Hippocampal formation (tissue), 2 donors: ENCODE data around the gene SUN5.
"Not testable (repeated sequence)": the region's sequence is repeated elsewhere in the genome, so short reads cannot be mapped to it uniquely, and the experiment has no call there.

Experiments
- DNase-seq, 2 donors: peaks; one replicate each; lab custom pipeline; 2025; lab: John Stamatoyannopoulos, UW

The SUN5 gene

DNA sequence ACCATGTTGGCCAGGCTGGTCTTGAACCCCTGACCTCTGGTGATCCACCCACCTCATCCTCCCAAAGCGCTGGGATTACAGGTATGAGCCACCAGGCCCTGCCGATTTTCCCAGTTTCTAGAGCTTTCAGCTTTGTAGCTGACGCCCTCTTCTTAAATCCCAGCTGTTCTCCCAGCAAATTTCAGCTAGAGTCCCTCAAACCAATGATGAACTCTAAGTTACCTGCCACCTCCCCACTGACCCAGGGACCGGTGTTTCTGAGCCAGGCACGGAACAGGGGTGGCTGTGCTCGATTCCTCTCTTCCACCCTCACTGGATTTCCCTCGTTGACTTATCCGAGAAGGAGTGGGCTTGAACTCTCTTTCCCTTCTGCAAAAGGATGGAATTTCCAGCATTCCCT is 39.1 kb downstream of the SUN5 start:
- DNase-seq: no peak

DNA sequence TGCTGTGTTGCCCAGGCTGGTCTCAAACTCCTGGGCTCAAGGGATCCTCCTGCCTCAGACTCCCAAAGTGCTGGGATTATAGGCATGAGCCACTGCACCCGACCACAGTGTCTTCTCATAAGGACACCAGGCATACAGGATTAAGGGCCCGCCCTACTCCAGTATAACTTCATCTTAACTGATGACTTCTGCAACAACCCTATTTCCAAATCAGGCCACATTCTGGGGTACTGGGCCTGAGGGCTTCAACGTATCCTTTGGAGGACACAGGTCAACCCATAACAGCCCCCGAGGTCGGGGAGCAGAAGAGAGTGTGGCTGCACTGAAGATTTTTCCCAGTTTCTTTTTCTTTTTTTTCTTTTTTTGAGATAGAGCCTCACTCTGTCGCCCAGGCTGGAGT is 39.7 kb downstream of the SUN5 start:
- DNase-seq: no peak

- DNase-seq: no peak
Observed at GRCh38 chr20:32963176-32963575, 41.1 kb downstream of the SUN5 start.

DNA sequence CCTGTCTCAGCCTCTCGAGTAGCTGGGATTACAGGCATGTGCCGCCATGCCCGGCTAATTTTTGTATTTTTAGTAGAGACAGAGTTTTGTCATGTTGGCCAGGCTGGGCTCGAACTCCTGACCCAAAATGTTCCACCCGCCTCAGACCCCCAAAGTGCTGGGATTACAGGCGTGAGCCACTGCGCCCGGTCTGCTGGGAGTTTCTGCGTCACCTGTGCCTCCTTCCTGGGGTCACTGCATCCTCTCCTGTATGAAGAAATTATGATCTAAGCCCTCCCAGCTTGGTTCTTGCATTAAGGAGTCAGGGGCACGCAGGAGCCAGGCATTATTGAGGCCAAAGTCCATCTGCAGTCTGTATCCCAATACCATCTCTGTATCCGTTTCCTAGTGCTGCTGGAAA is 41.6 kb downstream of the SUN5 start:
- DNase-seq: not testable (repeated sequence)

- DNase-seq: no peak
Observed at GRCh38 chr20:32962053-32962452, 42.2 kb downstream of the SUN5 start.

DNA sequence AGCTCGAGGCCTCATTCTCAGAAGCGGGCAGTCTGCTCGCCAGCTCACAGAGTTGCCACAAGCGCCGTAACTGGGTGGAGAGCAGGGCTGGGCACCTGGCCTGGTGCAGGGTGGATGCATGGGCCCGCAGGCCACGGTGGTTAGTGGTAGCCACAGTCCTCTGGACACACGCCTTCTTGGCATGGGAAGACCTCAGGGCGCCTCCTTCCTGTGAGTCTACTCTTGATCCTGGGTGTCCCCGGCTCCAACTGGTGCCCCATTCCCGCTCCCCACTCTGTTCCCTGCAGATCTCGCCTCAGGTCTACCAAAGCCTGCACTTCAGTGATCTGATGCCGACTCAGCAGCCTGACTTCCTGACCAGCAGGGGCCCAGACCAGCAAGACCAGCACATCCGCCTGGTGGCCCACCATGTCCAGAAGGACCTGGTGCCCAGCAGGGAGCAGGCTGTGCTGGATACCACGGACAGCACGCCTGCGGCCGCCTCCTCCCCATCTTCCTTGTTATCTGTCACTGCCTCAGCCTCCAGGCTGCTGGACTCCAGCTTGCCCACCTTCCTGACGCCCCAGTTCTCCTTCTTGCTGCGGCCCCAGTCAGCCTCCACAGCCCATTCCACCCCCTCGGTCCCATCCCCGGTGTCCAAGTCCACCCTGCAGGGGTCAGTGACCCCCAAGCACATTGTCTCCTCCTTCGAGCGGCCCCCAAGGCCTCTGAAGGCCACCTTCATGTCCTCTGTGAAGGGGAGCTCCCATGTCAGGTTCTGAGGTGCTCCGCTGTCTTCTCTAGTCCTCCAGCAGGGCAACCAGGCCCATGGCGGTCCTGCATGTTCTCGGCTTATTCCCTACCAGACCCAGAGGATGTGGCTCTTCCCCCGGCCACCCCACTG is 43.1 kb downstream of the SUN5 start:
- no peak for DNase-seq

GRCh38 chr20:32960222-32960518 is 44.1 kb downstream of the SUN5 start:
- no peak for DNase-seq

DNA sequence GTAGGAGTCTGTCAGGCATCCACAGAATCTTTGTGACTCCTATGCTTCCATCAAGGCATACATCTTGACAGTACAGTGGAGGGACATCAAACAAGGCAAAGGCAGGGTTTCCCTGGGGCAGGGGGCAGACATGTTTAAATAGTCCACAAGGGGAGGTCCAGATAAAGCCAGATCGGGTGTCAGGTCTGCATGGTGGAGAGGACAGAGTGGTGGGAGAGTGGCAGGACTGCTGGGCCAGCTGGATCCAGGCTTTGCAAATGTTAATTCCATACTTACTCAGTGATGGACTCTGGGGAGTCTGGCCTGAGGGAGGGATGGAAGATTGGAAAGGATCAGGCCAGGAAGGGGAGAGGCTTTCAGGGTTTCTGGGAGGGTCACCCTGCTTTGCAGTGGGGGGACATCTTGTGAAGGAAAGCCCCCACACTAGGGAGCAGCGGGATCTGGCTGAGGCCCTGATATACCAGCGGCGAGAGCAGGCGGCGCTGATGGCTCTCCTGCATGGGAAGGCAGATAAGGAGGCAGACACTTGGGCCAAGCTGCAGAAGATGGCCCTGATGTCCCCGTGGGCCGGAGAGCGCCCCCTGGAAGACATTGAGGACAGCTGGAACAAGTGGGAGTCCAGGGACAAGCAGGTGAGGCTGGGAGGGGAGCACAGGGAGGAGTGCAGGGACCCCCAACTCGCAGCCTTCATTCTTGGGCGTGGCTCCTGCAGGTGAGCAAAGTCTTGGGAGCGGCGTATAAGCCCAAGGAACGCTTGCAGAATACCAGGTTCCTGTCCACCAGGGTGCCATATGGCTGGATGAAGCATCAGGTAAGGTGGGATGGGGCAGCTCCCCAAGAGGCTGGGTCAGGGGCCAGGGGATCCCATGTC is 44.6 kb downstream of the SUN5 start:
- DNase-seq: no peak

- no peak for DNase-seq
Observed at GRCh38 chr20:32958574-32958973, 45.7 kb downstream of the SUN5 start.

DNA sequence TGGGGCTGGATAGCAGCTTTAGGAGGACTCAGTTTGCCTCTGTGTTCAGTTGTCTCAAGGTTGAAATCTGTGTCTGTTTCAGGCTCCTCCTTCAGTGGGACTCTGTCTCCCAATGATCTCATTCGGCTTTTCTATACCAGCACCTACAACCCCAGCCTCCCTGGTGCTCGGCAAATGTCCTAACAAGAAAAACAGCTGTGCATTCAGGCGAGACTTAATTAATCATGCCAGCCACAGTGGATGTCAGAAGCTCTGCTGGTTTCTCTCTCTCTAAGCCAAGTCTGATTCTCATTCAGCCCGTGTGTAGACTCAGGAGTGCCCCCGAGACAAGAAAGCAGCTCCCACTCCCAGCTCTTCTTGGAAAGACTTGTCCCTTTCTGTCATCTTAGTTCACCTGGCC is 46.8 kb downstream of the SUN5 start:
- no peak for DNase-seq

DNA sequence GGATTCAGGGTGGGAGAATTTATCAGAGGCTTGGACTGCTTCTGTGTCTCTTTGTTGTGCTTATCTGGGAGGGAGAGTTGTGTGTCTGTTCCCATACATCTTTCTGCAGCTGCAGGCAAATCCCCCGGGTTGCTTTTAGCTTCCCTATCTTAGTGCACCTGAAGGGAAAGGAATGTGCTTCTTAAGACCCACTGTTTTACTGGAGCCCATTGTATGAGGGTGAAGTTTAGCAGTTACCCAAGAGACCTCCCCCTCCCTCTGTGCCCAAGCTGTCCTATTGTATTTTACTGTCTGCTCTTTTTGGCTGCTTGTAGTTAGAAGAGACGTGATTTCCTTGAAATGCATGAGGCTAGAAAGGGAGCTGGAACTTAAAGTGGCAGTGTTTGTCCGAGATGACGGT is 53.7 kb downstream of the SUN5 start:
- DNase-seq: not testable (repeated sequence)

DNA sequence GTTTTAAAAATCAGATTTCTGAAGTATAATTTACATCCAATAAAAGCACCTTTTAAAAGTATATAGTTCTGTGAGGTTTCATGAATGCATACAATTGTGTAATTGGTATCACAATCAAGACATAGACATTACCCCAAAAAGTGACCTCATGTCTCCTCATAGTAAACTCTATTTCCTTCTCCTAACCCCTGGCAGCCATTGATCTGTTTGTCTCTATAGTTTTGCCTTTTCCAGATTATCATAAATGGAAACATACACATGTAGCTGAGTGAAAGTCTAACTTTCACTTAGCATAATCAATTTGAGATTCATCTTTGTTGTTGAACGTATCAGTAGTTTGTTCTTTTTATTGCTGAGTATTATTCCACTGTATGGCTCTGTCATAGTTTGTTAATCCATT is 57.6 kb downstream of the SUN5 start:
- DNase-seq: no peak

DNA sequence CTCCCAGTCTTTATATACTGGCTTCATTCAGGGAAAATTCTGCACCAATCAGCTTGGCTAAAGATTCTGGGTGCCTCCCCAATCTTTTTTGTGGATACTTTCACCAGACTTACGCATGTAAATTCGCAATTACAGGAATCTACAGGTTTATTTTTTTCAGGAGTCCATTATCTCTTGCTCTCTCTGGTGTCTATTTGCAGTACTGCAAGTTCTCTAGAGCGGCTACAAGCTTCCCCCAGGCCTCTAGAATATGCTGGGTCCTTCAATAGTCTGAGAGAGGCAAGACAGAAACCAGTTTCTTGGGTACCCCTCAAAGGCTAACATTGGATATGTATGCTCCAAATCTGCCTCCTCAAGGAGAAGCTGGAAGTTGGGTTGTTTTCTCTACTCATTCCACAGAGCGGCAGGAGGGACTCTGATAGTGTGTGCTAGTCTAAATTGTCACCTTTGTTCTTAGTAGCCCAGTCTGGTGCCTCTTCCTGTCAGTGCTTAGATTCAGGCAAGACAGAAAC is 58.5 kb downstream of the SUN5 start:
- DNase-seq: no peak

DNA sequence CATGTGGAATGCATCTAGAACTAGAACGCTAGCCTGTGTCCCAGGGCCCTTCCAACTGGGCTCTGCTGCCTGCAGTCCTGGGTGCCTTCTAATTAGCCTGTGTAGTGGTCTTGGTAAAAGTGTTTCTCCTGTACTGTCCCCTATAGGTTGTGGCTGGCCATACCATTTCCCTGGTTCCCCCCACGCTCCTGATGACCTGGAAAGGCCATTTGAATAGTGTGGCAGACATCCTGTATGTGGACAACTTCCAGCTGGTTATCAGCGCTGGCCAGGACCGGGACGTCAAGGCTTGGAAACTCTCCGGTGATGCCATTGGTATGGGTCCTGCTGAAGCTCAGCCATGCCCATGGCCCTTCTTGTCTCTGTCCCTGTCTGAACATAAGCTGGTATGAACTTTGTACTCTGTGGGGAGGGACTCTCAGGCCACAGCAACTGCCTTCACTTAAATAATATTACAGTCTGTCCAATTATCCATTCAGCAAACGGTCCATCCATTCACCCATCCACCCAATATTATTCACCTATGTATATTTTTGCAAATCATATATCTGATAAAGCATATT is 60.7 kb downstream of the SUN5 start:
- DNase-seq: no peak

DNA sequence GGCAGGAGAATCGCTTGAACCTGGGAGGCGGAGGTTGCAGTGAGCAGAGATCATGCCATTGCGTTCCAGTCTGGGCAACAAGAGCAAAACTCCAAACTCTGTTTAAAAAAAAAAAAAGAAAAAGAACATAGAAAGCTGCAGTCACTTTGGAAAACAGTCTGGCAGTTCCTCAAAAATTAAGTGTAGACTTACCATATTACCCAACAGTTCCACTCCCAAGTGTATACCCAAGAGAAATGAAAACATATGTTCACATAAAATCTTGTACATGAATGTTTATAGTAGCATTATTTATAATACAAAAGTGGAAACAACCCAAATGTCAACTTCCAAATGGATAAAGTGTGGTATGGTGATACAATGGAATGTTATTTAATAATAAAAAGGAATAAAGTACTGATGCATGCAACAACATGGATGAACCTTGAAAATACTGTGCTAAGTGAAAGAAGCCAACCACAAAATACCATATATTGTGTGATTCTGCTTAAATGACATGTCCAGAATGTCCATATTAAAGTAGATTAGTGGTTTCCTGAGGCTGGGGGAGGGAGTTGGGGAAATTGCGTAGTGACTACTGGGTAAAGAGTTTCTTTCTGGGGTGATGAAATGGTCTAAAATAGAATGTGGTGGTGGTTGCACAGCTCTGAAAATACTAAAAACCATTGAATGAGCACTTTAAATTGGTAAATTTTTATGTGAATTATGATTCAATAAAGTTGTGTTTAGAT is 62.9 kb downstream of the SUN5 start:
- DNase-seq: no peak

DNA sequence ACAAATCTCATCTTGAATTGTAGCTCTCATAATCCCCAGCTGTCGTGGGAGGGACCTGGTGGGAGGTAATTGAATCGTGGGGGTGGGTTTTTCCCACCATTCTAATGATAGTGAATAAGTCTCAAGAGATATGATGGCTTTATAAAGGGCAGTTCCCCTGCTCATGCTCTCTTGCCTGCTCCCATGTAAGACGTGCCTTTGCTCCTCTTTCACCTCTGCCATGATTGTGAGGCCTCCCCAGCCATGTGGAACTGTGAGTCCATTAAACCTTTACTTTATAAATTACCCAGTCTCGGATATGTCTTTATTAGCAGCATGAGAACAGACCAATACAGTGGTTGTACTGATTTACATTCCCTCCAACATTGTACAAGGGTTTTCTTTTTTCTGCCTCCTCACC is 69.7 kb downstream of the SUN5 start:
- no peak for DNase-seq
